Upper lobe of right lung (tissue), 1 donor: ENCODE results near the gene SALL4. TPM values are rescaled to one million over a fixed set of nuclear protein-coding genes. Genes with fewer than 3 reads are reported as not detected.

Source experiments
- ATAC-seq: fragments of 200-7000 bp; cut with Tn5 transposase; one replicate; pipeline ENCODE4 v1.9.1; 2020; ENCODE audit warnings: mild to moderate bottlenecking, moderate library complexity
- DNase-seq: peaks from one replicate; pipeline ENCODE4 v3.0.0-alpha.2; 2020
- H3K27ac ChIP-seq: fragments of 200-600 bp; one replicate; pipeline ENCODE4 v1.8.0; 2022
- H3K27me3 ChIP-seq: fragments of 200-600 bp; one replicate; pipeline ENCODE4 v1.8.0; 2022; ENCODE audit warnings: mild to moderate bottlenecking
- H3K36me3 ChIP-seq: fragments of 200-600 bp; one replicate; pipeline ENCODE4 v1.8.0; 2022
- H3K4me1 ChIP-seq: fragments of 200-600 bp; one replicate; pipeline ENCODE4 v1.8.0; 2022
- H3K4me3 ChIP-seq: fragments of 200-600 bp; one replicate; pipeline ENCODE4 v1.8.0; 2022; ENCODE audit warnings: mild to moderate bottlenecking
- H3K9me3 ChIP-seq: fragments of 200-600 bp; one replicate; pipeline ENCODE4 v1.8.0; 2022
- intact Hi-C: fragments of 100-400 bp; cut with DNase I; formaldehyde crosslinking; loops from one replicate; pipeline ENCODE4 v1.11.0; 2022
- total RNA-seq: library from RNA; stranded (reverse); fragmentation: NEBNext Ultra II Directional; extraction: Animal tissue kit (Norgen Biotek cat#: 25700); gene quantifications from one replicate; pipeline ENCODE4 v1.2.1, GENCODE V29; 2021
- TF ChIP-seq, protein P1 (sequence below): fragments of 200-600 bp; IDR thresholded peaks from one replicate; pipeline ENCODE4 v1.8.0; 2022; ENCODE audit warnings: antibody characterized with exemption
- donor health status: DM: no; HTN: yes; CAD: no; lungs with severe emphysema.

SALL4 gene
- total RNA-seq, 1 donor from 2014 or later = 0.43 TPM

DNA sequence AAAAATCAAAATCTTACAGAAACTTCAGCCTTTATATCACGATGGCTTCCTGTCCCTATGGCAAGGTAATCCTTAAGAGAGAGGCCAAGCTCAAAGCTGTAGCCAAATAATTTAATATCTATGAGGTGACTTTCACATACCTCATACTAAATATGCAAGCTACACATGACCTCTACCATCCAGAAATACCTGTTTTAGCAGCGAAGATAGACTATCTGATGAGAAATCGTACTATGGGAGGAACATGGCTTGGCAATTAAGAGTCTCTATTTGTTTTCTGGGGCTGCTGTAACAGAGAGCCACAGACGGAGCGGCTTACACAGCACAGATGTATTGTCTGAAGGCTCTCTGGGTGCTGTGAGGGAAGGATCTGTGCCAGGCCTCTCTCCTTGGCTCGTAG is 31.0 kb upstream of the SALL4 start:
- H3K27ac ChIP-seq = no peak overlapping the region
- ATAC-seq = no peak
- no peak overlapping the region for H3K4me3 ChIP-seq
- intact Hi-C loops = no loop called here
- H3K36me3 ChIP-seq = no peaks in the 10 kb centered on the region
- DNase-seq = no peak
- no peaks in the 10 kb centered on the region for H3K27me3 ChIP-seq
- no peaks in the 10 kb centered on the region for H3K4me1 ChIP-seq
- TF ChIP-seq, protein P1, sequence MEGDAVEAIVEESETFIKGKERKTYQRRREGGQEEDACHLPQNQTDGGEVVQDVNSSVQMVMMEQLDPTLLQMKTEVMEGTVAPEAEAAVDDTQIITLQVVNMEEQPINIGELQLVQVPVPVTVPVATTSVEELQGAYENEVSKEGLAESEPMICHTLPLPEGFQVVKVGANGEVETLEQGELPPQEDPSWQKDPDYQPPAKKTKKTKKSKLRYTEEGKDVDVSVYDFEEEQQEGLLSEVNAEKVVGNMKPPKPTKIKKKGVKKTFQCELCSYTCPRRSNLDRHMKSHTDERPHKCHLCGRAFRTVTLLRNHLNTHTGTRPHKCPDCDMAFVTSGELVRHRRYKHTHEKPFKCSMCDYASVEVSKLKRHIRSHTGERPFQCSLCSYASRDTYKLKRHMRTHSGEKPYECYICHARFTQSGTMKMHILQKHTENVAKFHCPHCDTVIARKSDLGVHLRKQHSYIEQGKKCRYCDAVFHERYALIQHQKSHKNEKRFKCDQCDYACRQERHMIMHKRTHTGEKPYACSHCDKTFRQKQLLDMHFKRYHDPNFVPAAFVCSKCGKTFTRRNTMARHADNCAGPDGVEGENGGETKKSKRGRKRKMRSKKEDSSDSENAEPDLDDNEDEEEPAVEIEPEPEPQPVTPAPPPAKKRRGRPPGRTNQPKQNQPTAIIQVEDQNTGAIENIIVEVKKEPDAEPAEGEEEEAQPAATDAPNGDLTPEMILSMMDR = no peak
- no peaks in the 10 kb centered on the region for H3K9me3 ChIP-seq

DNA sequence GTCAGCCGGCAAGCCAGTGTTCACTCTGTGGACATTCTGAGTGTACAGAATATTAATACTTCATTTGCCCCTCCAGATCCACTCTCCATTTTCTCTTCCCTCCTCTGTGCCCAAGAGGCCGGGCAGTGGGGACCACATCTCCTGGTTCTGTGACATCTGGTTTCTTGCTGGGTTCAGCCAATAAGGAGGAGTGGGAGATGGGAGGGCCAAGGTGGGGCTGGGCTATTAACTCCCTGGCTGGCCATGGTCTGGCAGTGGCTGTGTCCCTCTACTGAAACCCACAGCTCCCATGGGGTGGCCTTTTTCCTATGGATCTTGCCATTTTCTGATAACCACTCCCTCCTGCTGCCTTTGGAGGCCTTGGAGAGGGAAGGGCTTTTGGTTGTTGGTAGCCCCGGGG is 30.0 kb upstream of the SALL4 start:
- Histone ChIP-seq H3K27ac (no peak overlapping the region), H3K27me3 (no peaks in the 10 kb centered on the region), H3K9me3 (no peaks in the 10 kb centered on the region), H3K4me3 (no peak overlapping the region), H3K36me3 (no peaks in the 10 kb centered on the region), H3K4me1 (no peaks in the 10 kb centered on the region)
- DNase-seq (no peak), ATAC-seq (no peak)
- TF ChIP-seq, protein P1 = no peak
- intact Hi-C loops = no loop called here

DNA sequence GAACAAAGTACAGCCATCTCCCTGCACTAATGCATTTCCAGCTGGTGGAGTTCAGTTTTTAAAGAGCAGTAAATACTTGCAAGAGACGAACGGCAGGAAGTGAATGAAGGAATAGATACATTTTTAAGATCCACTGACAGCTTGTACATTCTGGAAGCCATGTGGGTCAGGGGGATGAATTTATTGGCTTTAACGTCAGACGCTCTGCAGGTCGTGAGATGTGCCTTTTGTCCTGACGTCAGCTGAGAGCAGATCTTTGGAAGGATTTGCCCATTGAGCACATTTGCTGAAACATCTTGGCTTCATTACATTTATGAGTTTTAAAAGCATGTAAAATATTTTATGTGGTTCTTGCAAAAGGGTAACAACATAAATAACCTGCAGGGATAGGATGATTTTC is 29.5 kb upstream of the SALL4 start:
- H3K36me3 ChIP-seq = no peaks in the 10 kb centered on the region
- ATAC-seq (no peak), DNase-seq (no peak)
- no peaks in the 10 kb centered on the region for H3K9me3 ChIP-seq
- intact Hi-C loops = no loop called here
- no peaks in the 10 kb centered on the region for H3K27me3 ChIP-seq
- H3K27ac ChIP-seq = no peak overlapping the region
- TF ChIP-seq, protein P1 = no peak
- no peak overlapping the region for H3K4me3 ChIP-seq
- no peaks in the 10 kb centered on the region for H3K4me1 ChIP-seq

DNA sequence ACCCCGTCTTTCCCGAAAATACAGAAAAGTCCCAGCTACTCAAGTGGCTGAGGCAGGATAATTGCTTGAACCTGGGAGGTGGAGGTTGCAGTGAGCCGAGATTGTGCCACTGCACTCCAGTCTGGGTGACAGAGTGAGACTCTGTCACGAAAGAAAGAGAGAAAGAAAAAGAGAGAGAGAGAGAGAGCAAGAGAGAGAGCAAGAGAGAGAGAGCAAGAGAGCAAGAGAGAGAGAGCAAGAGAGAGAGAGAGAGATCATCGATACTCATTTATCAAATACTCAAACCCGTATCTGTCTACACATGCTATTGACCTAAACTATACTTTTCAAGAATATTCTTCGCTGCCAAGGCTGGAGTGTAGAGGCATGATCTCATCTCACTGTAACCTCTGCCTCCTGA is 28.2 kb upstream of the SALL4 start:
- Histone ChIP-seq H3K4me3 (no peak overlapping the region), H3K36me3 (no peaks in the 10 kb centered on the region), H3K27me3 (no peaks in the 10 kb centered on the region), H3K27ac (no peak overlapping the region), H3K9me3 (no peaks in the 10 kb centered on the region), H3K4me1 (no peaks in the 10 kb centered on the region)
- no peak for DNase-seq
- TF ChIP-seq, protein P1 = no peak
- ATAC-seq = no peak
- intact Hi-C loops = no loop called here

DNA sequence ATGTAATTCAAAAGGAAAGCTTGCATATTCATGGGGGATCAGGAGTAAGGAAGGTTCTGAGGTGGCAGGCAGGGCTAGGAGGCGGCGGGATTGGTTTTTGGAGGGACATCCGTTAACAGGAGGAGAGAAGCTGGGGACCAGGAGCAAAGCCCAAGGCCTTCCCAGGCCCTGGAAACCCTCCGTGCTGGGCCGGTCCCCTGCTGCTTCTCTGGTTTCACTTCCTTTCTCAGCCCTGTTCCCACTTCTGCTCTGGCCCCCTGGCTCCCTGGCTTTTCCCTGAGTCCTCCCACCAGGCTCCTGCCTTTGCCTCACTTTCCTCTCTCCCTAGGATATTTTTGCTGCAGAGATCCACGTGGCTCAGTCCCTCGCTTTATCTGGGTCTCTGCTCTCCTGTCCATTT is 26.4 kb upstream of the SALL4 start:
- ATAC-seq (peak; percentile 62), DNase-seq (no peak)
- Histone ChIP-seq H3K27me3 (no peaks in the 10 kb centered on the region), H3K36me3 (no peaks in the 10 kb centered on the region), H3K4me3 (no peak overlapping the region), H3K4me1 (no peaks in the 10 kb centered on the region), H3K9me3 (no peaks in the 10 kb centered on the region), H3K27ac (no peak overlapping the region)
- intact Hi-C loops = no loop called here
- TF ChIP-seq, protein P1 = no peak

DNA sequence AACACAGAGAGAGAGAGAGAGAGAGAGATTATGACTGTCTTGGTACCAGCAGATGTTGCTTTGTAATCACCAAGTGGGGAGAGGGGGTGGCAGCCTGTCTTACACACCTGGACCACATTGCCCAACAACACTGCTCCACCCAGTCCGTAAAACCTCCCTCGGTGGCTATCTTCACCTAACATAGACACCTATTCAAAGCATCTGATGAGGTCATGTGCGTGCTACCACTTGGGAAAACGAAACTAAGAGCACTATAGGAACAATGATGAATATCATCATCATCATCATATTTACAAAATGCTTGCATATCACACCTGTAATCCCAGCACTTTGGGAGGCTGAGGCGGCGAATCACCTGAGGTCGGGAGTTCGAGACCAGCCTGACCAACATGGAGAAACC is 24.1 kb upstream of the SALL4 start:
- Histone ChIP-seq H3K4me1 (no peaks in the 10 kb centered on the region), H3K27ac (no peak overlapping the region), H3K36me3 (no peaks in the 10 kb centered on the region), H3K27me3 (no peaks in the 10 kb centered on the region), H3K4me3 (no peak overlapping the region), H3K9me3 (no peaks in the 10 kb centered on the region)
- intact Hi-C loops = no loop called here
- DNase-seq = peak; percentile 16
- TF ChIP-seq, protein P1 = no peak
- no peak for ATAC-seq
